Cardiac fibroblast (primary cell): ENCODE measurements around the gene USP53.

Experiments used
- DNase-seq, 2 donors: peaks; one replicate each; pipeline versions ENCODE4 v3.0.0 to v3.0.0-alpha.2; 2010; ENCODE audit warnings: low read depth in 2 of 2
- H3K4me3 ChIP-seq, 2 donors: replicated peaks in 1 of 2; 1 replicate in 1 of 2; 2 replicates in 1 of 2; pipeline ENCODE4 v1.5.1; 2011; ENCODE audit warnings: low read depth in 2 of 2, low read length in 2 of 2, mild to moderate bottlenecking in 2 of 2, moderate library complexity in 1 of 2
- CTCF ChIP-seq: IDR thresholded peaks from one replicate; pipeline ENCODE4 v1.5.1; 2011; ENCODE audit warnings: low read depth, mild to moderate bottlenecking, low read length, inconsistent platforms

Gene USP53

GRCh38 chr4:119284876-119285780, 72.6 kb downstream of the USP53 start:
- peak overlapping the region in 1 of 2 donors; percentile 40 for H3K4me3 ChIP-seq
- no peak for TF ChIP-seq CTCF
- DNase-seq: peak; percentile 36 to 49

GRCh38 chr4:119286377-119287002, 74.0 kb downstream of the USP53 start:
- peak; percentile 53 for TF ChIP-seq CTCF
- peak; percentile 86 to 90 for DNase-seq
- no peak overlapping the region for H3K4me3 ChIP-seq

GRCh38 chr4:119289313-119289712, 76.8 kb downstream of the USP53 start:
- H3K4me3 ChIP-seq: no peak overlapping the region
- TF ChIP-seq CTCF: no peak
- DNase-seq: no peak

- no peak for TF ChIP-seq CTCF
- H3K4me3 ChIP-seq: no peak overlapping the region
- DNase-seq: no peak
Measured at GRCh38 chr4:119290598-119290997, 78.1 kb downstream of the USP53 start.

- DNase-seq: no peak
- TF ChIP-seq CTCF: no peak
- H3K4me3 ChIP-seq: no peak overlapping the region
Measured at GRCh38 chr4:119296356-119296755, 83.8 kb downstream of the USP53 start.

- TF ChIP-seq CTCF: no peak
- no peak overlapping the region for H3K4me3 ChIP-seq
- DNase-seq: no peak
Measured at GRCh38 chr4:119297795-119298194, 85.3 kb downstream of the USP53 start.
